GM21786 (cell line): ENCODE data around the gene MYO3B.

ENCODE experiments used
- ATAC-seq: cut with Tn5 transposase; IDR thresholded peaks from one replicate; pipeline ENCODE4 v1.9.1; 2021; ENCODE audit not compliant: unreplicated experiment

The MYO3B gene

DNA sequence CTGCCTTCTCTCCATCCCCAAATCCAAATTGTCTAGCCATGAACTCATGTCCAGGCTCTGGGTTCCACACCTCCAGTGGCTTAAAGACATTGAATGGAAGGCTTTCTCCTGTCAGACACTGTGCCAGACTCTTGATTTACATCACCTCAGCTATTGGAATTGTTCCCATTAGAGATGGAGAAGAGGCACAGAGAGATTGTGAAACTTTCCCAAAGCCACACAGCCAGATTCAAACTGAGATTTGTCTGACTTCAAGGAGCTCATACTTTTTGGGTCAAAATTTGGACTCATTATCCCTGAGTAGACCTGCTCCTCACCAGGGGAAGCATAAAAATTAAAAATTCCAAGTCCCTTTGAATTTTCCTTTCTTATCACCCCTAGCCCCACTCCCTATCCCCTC, 18.9 kb upstream of the MYO3B start:
- no peak for ATAC-seq

DNA sequence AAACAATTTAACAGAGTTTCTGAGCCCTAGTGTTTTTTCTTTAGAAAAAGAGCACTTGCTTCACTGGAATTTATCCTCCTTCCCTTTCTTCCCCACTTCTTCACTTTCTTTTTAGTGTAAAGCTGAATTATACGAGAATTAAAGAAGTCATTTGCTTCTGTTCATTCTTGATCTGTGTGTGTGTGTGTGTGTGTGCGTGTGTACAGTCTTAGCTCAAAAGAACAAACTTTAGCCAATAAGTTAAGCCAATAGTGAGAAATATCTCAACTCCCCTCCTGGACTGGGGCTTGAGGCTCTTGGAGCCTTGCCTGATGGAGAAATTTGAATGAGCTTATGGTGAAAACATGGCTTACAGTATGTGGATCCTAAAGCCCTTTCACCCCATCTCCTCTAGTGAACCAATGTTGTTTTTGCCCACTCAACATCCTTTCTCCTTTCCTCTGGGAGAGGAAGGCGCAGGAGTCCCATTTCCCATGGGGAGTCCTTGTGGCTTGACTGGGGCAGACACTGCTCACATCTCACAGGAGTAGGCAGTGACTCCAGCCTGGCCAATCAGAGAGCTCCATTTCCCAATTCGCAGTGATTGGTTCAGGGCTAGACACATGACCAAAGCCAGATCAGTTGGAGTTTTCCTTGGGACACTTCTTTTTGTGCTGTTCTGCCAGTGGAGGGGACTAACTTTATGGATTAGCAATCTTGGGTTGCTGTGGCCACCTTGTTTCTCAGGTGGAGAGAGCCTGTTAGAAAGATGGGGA, 16.3 kb upstream of the MYO3B start:
- ATAC-seq = no peak

- ATAC-seq = no peak
Observed at GRCh38 chr2:170162271-170162632, 15.7 kb upstream of the MYO3B start.

DNA sequence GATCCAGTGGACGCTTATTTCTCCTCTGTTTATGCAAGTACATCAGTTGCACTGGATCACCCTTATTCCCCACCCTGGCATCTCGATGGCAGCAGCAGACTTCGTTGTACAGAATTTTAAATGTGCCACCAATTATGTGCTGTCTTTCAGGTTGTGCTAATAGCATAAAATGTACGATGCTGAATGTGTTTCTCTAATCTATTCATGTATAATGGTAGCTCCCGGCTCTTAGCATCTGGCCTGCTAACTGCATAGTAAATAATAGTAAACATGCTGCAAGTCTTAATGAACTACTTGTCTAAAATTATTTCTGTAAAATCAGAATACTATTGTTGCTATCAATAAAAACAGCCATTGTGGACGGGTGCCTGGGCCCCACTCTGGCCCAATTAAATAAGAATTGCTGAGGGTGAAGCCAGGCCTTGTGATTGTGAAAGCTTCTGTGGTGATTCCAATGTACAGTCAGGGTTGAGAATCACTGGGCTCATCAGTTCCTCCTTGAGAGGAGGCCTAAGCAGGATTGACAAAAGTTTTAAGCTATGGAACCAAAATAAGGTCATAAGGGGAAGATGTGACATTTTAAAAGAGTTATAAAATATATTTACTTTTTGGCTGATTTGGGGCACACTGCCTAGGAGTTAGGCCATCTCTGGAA, 14.4 kb upstream of the MYO3B start:
- ATAC-seq = no peak

DNA sequence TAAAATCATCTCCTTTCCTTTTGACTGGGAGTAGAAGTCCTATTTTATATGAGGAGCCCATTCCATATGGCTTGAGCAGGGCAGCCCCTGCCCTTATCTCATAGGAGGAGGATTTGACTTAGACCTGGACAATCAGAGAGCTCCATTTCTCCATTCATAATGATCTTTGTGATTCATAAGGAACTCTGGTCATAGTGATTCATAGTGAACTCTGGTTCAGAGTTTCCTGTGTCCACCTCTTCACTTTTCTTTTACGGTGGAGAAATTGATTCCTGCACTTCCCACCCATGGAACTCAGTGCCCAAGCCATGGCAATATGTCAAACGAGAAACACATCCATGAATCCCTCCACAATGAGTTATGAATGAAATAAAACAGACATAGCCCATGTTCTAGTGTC, 12.8 kb upstream of the MYO3B start:
- ATAC-seq = no peak

DNA sequence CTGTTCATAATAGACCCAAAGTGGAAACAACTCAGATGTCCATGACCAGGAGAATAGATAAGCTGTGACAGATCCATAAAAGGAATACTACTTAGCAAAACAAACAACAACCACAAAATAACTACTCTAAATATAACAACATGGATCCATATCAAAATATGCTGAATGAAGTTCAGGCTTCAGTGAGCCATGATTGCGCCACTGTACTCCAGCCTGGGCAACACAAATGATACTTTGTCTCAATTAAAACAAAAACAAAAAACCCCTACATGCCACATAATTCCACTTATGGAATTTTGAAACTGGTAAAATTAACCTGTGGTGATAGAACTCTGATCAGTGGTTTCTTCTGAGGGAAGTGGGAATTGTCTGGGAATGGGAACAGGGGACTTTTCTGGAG, 11.2 kb upstream of the MYO3B start:
- ATAC-seq = no peak

- no peak for ATAC-seq
Observed at GRCh38 chr2:170170281-170171040, 7.5 kb upstream of the MYO3B start.

DNA sequence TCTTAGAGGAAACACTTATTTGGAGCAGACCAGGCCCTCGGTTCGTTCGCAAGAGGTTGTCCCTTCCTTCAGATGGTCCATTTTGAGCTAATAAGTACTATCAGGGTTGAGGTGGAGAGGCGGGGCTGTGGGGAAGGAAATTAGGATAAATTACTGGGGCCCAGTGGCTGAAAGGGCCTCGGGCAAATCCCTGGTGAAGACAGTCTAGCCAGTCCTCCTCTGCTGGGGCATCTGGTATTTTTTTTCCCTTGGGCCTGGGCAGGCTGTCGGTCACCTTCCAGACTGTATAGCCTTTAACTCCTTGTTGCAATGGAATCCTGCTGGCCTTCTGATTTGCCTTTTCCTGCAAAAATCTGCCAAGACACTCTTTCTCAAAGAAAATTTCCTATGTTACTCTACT, 1.7 kb upstream of the MYO3B start:
- no peak for ATAC-seq

- ATAC-seq = peak; percentile 80
Observed at GRCh38 chr2:170180031-170180566, 2.2 kb downstream of the MYO3B start.

DNA sequence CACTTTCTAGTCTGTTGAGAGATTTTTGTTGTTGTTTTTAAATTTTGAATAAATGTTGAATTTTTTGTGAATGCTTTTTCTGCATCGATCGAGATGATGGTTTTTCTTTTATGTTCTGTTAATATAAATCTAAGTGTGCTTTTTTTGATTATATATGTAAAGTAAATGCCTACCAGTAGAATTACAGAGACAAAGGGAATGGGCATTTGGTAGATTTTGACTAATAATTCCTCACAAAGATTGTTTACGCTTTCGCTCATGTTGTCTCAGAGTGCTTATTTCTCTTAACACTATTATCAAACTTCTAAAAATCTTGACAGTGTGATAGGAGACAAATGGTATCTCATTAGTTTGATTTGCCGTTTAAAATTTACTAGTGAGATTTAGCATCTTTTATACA, 3.7 kb downstream of the MYO3B start:
- no peak for ATAC-seq

GRCh38 chr2:170185319-170185718, 7.4 kb downstream of the MYO3B start:
- no peak for ATAC-seq

GRCh38 chr2:170189757-170190156, 11.8 kb downstream of the MYO3B start:
- ATAC-seq = no peak

GRCh38 chr2:170190172-170190571, 12.2 kb downstream of the MYO3B start:
- ATAC-seq = no peak

DNA sequence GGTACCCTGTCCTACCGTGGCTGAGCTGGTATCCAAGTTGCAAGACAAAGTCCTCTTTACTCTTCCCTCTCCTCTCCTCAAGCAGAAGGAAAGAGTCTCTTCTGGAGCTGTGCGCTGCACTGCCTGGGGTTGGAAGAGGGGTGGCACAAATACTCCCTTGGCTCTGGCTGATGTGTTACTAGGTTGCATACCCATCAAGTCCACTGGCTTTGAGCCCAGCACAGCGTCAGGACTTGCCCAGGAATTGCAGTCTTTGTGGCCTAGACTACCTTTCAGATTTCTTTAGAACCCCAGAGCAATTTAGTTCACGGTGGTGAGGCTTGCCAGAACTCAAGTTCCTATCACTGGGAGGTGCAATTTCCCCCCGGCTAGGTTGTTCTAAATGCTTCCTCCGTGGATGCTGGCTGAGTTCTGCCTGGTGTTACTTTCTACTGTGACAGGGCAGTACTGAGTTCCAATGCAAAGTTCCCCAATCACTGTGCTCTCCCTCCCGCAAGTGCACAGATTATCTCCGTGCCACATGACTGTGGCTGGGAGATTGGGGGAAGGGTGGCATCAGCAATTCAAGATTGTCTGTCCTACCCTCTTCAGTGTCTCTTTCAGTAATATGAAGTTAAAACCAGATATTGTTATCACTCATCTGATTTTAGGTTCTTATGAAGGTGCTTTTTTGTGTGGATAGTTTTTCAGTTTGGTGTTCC, 13.4 kb downstream of the MYO3B start:
- no peak for ATAC-seq

GRCh38 chr2:170196963-170197362, 19.0 kb downstream of the MYO3B start:
- ATAC-seq = no peak

- no peak for ATAC-seq
Observed at GRCh38 chr2:170201275-170201674, 23.3 kb downstream of the MYO3B start.

GRCh38 chr2:170201734-170202393, 23.9 kb downstream of the MYO3B start:
- ATAC-seq = no peak

- ATAC-seq = no peak
Observed at GRCh38 chr2:170202437-170202836, 24.5 kb downstream of the MYO3B start.

DNA sequence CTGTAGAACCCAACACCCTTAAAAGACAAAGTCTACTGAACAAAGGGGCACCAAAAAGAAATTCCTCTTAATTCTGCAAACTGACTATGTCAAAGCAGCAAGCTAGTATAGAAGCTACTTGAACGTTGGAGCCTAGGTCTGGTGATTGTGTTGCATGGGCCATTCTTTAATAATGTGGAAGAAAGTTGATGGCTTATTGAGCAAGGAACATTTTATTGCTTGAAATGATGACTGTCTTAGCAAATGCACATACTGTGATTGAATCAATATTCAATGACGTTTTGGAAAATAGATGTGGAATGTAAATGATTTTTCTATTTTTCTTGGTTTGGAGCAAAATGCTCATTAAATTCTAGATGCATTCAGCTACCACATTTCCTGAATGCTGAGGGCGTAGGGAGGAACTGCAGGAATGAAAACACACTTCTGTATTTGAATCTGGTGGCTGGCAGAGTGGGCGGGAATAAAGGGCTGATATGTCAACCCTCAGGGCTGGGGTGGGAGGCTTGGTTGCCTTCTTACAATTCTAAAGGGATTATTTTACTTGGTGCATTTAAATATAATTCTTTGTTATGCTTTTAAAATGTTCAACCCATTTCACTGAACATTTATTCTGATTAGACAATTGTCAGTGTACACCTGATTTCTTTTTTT, 26.5 kb downstream of the MYO3B start:
- ATAC-seq = no peak

GRCh38 chr2:170206246-170206645, 28.3 kb downstream of the MYO3B start:
- no peak for ATAC-seq
